Ovary (tissue), 3 donors: ENCODE results near the gene VCAN.

ENCODE experiments used
- EP300 ChIP-seq: sonication (generic); formaldehyde crosslinking; IDR thresholded peaks from one replicate; pipeline ENCODE4 v1.6.1; 2017; ENCODE audit warnings: antibody characterized with exemption
- TF ChIP-seq, protein P1 (sequence below), 3 donors: fragments of 450-650 bp in 2 of 3; fragments of 200-600 bp in 1 of 3; IDR thresholded peaks; one replicate each; pipeline versions ENCODE4 v1.5.1 to v1.8.0; 2016 to 2022; ENCODE audit warnings: antibody characterized with exemption in 3 of 3, mild to moderate bottlenecking in 1 of 3
- donor health status: DM: no; HTN: no; CAD: no.

DNA sequence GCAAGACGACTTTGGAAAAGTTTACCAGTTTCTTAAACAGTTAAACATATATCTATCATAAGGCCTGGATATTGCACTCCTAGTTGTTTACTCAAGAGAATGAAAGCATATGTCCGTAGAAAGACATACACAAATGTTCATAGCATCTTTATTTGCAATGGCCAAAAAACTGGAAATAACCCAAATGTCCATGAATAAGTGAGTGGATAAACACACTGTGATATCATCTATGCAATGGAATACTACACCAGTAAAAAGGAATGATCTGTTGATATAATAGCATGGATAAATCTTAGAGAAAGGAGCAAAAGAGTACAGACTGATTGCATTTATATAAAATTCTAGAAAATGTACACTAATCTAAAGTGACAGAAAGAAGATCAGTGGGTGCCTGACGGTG is 28.0 kb upstream of the VCAN start:
- TF ChIP-seq, protein P1, sequence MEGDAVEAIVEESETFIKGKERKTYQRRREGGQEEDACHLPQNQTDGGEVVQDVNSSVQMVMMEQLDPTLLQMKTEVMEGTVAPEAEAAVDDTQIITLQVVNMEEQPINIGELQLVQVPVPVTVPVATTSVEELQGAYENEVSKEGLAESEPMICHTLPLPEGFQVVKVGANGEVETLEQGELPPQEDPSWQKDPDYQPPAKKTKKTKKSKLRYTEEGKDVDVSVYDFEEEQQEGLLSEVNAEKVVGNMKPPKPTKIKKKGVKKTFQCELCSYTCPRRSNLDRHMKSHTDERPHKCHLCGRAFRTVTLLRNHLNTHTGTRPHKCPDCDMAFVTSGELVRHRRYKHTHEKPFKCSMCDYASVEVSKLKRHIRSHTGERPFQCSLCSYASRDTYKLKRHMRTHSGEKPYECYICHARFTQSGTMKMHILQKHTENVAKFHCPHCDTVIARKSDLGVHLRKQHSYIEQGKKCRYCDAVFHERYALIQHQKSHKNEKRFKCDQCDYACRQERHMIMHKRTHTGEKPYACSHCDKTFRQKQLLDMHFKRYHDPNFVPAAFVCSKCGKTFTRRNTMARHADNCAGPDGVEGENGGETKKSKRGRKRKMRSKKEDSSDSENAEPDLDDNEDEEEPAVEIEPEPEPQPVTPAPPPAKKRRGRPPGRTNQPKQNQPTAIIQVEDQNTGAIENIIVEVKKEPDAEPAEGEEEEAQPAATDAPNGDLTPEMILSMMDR (IDR thresholded peaks at IDR 0.05), result no peak
- no peak for TF ChIP-seq EP300
